ENCODE data around the gene NR2F1.

The NR2F1 gene

DNA sequence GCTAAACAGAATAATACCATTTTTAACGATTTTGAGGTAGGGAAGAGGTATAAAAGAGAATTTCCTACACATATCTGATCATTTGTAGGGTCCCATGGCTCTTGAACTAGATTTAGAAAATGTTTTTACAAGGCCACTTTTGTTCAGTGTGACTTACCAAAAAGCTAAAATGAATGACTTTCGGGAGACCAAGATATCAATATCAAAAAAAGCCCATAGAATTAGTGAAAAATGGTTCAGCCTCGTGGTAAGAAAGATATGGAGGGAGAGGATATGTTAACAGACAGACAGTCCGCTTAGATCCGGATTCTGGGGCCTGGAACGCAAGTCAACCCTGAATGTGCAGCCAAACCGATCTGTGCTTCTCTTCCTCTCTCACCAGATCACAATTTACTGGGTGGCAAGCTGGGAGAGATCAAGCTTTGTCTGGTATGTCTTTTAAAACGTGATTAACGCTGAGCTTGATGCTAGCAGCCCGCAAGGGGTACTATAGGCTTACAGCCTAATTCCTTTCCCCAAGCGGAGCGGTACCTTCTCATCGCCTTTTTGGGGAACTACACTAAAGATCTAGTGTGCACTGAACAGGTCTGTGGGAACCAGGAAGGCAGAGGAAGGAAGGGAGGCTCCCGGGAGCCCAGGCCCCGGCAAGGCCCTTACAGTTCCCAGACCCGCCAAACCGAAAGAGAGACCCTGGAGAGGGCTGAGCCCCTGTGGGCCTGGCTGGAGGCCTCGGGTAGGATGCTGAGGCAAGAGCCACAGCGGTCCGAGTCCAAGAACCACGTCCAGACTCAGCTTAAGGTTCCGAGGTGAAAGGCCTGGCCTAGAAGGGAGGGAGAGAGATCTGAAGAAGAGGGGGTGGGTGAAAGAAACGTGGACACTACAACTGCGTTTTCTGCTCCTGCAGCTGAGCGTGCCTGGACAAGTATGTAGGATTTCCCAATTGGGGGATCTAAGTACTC lies 4.9 kb upstream of the NR2F1 start:
- DNase-seq (ENCODE audit: low spot score) = no peak

DNA sequence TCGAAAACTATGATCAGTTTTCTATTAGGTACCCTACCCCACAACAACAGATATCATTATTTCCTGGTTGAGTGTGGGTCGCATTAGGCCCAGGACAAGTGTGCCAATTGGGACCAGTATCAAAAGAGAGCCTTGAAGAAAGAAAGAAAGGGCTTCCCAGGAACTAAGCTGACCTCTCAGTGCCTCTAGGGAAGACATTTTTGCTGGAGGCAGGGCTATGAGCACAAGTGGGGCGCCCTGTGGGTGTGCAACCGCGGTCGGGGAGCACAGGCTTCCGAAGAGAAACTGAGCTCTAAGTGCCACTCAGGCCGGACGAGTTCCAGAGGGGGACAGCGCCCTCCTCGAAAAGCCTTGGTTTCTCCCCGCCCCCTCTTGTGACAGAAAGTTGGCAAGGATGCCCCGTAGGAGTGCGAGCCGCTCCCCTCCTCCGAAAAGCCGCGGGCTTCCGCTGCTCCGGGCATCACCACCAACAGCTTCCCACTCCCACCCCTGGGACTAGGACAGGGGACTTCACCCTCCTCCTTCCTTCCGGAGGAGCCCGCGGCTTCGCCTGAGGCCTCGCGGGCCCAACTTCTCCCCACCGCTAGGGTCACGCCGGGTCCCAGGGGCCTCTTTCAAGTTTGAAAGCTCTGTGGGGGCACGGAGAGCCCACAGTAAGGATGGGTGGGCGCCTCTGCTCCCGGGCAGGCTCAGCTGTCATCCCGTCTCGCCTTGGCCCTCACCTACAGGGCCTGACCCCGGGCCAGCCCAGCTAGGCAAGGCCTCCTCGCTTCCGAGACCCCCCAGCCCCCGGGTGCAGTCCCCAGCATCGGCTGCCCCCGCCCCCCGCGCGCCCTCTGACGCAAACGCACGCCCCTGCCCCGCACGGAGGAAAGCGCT lies 4.0 kb upstream of the NR2F1 start:
- DNase-seq (ENCODE audit: low spot score) = no peak

DNA sequence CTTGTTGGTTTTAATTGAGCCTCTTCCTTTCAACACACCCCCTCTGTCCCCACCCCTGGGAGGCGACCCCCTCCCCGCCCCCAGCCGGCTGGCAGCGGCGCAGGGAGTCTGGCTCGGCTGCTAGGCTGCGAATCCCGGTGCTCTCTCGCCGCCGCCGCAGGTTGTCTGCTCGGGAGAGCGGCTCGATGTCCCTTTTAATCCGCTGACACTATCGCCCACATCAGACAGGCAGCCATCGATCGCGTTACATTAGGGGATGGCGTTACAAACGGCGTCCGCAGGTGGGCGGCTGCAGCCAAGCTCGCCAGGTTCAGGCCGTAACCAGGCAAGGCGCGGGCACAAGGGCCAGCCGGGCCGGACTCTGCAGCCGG lies 3.3 kb upstream of the NR2F1 start:
- no peak for DNase-seq (ENCODE audit: low spot score)

DNA sequence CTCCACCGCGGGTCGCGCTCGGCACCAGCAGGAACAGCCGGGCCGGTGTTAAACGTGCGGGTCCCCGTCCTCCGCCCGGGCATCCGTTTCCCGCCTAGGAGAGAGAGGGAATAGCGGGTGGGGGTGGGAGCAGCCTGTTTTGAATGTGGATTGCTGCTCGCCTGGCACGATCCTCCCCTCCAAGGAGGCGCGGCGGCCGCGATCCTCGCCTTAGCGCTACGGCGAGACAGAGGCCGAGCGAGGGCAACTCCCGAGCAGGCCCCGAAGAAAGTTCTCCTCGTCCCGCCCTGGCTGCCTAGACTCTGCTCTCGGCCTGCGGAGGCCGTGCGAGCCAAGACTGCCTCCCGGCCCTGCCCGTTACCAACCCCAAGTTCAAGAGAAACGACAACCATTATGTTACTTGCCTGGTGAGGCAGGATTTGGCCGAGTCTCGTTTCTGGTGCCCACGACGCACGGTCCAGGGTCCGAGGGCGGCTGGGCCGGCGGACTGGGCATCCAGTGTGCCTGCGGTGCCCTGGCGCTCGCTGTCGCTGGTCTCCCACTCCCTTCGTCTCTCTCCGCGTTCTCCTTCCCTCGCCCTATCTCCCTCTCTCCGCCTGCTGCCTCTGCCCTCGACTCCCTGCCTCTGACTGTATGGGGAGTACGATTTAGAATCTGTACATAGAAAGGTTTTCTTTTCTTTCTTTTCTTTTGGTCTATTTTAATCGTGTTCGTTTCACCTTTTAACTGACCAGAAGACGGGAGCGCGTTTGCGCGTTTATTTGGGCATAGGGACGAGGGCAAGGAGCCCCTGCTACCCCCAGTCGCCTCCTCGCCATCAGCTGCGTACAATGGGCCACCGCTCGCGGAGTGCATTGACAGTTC lies 2.7 kb upstream of the NR2F1 start:
- no peak for DNase-seq (ENCODE audit: low spot score)

DNA sequence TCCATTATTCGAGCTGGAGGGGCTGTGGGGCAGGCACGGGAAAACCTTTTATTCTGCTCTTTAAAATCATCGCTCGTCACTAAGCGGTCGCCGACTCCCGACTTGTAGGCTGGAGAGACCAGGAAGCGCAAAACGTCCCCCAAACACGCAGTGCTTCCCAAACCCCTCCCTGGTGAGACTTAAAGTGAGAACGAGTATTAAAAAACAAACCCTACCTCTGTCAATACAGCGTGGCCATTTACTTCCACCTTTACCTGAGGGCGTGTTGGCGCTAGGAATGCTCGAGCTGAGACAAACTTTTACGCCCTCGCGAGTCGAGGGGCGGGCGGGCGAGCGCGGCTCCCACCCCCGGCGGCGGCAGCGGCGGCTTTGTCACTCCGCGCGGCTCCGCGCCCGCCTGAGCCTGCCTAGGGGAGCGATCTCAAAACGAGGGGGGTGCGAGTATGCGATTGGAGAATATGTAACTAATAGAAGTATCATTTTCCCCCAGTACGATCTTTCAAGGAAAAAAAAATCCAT lies 2.0 kb upstream of the NR2F1 start, which contains the start of gene NR2F1-AS1:
Gene NR2F1-AS1 (minus strand): TSS at position 293 of the 519 bp plus-strand sequence.
- DNase-seq (ENCODE audit: low spot score) = no peak

DNA sequence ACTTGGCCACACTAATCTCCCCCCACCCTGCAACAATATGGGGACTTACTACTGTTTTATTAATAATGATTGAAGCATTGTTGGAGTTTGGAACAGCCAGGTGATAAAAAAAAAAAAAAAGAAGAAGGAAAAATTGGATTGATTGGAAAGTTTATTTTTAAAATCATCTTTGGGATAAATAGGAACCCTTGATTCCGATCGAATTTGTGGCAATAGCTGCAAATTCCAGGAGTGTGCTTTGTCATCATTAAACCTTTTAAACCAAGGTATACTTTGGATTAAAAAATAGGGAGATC lies 907 bp upstream of the NR2F1 start:
- no peak for DNase-seq (ENCODE audit: low spot score)

DNA sequence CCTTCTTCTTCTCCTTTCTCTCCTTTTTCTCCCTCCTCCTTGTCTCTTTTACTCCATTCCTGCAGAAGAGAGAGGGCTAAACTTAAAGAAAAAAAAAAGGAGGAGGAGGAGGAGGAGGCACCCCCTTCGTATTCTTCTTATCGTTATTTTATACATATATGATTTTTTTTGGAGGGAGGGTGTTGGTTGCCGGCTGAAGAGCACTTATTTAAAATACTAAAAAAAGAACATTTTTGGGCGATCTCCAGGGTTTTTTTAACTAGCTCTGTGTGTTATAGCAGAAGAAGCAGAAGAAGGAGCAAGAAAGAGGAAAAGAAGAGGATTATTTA lies 381 bp downstream of the NR2F1 start:
- no peak for DNase-seq (ENCODE audit: low spot score)

DNA sequence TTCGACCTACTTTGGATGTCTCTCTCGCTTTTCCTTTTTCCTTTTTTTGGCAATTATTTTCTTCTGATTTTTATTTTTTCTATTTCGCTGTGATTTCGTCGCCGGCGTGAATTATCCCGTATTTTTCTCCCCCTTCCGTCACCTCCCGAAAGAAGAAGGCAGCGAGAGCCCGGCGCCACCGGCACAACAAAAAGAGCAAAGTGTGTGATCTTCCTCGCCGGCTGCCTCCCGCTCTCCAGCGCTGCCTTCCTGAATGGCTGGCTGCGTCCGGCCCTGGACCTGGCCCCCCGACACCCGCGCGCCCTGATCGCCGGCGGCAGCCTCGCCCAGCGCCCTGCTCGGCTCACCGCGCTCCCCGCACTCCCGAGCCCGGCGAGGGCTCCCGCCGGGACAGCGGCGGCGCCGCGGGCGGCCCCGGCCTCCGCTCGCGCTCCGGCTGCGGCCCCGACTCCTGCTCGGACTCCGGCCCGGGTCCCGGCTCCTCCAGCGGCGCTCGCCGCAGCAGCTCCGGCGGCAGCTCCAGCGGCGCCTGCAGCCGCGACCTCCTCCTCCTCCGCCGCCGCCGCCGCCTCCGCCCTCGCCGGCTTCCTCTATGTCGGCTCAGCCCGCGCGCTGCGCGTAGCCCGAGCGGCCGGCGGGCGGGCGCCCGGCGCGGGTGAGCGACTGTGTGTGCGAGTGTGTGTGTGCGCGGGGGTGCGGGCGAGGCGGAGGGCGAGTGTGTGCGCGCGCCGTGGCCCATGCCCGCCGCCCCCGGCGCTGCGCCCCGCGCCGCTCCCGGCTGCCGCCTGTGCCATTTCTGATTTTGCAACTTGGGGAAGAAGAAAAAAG lies 960 bp downstream of the NR2F1 start:
- DNase-seq (ENCODE audit: low spot score) = no peak

DNA sequence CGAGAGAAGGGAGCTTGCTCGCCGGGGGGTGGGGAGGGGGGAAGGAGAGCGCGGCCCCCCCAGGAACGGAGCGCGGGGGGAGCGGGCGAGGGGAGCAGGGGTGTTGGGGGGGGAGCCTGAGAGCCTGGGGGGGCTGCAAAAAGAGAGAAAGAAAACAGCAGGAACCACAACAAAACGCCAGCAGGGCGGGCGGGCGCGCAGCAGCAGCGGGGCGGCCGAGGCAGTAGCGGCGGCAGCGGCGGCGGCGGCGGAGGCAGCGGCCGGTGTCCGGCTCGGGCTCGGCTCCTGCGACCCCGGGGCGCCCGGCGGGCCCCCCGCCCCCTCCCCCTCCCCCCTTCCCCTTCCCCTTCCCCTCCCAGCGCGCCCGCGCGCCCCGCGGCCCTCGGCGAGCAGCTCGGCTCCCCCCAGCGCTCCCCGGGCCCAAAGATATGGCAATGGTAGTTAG lies 1.6 kb downstream of the NR2F1 start:
- no peak for DNase-seq (ENCODE audit: low spot score)

DNA sequence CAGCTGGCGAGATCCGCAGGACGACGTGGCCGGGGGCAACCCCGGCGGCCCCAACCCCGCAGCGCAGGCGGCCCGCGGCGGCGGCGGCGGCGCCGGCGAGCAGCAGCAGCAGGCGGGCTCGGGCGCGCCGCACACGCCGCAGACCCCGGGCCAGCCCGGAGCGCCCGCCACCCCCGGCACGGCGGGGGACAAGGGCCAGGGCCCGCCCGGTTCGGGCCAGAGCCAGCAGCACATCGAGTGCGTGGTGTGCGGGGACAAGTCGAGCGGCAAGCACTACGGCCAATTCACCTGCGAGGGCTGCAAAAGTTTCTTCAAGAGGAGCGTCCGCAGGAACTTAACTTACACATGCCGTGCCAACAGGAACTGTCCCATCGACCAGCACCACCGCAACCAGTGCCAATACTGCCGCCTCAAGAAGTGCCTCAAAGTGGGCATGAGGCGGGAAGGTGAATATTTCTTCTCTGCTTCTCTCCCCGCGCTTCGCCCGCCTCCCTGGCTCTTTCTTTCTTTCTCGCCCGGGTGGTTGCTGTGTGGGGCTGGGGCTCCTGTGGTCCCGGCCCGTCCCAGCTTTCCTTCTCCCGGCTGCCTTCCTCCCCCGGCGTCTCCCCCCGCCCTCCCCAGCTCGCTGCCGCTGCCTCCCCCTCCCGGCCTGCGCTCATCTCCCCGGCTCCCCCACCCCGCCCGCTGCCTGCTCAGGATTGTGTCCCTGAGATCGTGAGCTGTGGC lies 2.2 kb downstream of the NR2F1 start:
- no peak for DNase-seq (ENCODE audit: low spot score)

DNA sequence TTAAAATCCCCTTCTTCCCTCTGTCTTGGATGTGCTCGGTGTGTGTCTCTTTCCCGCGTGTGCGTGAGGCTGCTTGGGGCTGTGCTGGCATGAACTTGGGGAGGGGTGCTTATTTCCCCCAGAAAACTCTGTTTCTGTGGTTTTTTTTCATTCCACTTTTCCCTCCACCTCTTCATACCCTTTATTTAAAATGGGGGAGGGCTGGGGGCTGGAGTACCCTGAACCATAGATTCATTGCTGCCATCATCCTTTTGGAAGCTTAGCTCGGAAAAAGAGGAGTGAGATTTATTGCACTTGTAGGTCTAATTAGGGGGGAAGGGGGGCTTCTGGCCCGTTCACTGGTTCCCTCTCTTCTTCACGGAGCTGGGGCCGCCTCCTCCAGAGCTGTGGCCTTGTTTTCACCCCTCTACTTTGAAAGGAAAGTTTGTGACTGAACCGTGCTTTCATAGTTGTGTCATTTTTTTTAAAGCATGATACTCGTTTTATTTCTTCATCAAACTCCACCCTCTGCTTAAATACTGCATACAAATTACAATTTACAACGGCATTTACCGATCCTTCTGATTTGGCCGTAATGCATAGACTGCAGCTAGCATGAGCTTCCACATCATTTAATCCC lies 2.9 kb downstream of the NR2F1 start:
- no peak for DNase-seq (ENCODE audit: low spot score)

DNA sequence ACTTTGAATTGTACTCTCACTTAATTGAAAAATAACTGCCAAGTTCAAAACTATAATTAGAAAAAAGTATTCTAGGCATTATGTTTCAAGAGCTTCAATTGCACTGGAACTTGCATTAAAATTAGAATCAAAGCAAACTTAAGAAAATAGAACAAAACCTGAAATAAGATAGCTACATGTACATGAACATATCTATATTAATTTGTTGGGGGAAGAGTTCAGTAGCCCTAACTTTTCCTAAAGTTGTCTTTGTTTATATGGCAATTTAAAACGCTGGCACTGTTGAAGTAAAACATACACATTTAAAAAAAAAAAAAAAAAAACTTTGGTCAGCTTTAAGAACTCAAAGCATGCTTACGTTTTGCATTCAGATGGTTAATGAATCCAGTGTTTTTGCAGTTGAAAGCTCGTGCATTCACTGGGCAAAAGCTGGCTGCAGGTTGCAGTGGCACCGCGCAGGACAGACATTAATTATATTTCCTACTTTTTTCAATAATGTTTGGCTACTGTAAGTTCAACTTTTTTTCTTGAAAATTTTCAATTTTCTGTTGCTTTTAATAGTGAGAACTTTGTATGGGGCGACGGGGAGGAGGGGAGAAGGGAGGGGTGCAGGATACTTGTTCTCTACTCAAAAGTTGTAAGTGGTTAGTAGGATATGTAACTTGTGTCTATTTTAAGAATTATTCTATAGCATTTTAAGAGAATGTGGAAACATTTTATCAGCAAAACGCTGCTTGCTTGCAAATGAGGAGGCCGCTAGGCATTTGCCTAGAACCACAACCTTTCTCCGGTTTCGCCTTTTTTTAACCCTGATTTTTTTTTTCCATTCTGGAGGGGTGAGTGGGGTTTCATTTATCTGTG lies 3.9 kb downstream of the NR2F1 start:
- DNase-seq (ENCODE audit: low spot score) = no peak

DNA sequence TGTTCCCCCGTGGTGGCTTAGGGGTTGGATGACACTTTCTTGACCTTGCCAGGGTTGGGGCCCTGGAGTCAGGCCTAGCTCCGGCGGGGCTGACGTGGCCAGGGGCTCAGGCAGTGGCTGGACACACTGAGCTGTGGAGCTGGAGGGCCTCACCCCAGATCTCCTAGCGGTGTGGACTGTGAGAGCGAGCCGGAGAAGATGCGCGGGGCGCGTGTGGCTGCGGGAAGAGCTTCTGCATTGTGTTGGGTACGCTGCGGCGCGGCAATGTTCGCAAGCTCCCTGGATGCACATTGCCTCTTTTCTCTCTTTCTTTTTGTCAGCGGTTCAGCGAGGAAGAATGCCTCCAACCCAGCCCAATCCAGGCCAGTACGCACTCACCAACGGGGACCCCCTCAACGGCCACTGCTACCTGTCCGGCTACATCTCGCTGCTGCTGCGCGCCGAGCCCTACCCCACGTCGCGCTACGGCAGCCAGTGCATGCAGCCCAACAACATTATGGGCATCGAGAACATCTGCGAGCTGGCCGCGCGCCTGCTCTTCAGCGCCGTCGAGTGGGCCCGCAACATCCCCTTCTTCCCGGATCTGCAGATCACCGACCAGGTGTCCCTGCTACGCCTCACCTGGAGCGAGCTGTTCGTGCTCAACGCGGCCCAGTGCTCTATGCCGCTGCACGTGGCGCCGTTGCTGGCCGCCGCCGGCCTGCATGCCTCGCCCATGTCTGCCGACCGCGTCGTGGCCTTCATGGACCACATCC lies 4.8 kb downstream of the NR2F1 start:
- no peak for DNase-seq (ENCODE audit: low spot score)

DNA sequence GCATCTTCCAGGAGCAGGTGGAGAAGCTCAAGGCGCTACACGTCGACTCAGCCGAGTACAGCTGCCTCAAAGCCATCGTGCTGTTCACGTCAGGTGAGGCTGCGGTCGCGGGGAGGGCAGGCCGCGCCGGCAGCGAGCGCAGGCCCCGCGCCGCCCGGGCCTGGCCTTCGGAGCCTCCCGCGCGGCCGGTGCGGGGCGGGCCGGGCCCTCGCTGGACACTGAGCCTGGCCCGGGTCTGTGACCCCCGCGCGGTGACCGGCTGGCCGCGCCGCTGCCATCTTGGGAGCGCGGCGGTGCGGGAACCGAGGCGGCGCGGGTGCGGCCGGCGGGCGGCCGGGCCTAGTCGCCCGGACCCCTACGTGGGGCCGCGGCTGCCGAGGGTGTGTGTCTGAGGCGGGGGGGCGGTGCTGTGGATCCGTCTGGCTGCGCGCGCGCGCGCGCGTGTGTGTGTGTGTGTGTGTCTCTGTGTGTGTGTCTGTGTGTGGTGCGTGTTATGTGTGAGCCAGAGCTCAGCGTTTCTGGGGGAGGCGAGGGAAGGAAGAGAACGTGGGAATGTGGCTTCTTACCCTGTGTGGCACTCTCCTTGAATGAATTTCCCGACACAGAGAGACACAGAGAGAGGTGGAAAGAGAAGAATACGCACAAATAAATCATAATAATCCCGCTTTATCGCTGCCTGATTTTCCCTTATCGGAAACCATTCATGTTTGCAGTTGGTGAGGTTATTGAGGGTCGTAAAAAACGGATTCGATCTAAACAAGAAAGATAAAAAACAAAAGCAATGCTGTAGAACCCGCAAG lies 5.5 kb downstream of the NR2F1 start:
- no peak for DNase-seq (ENCODE audit: low spot score)

DNA sequence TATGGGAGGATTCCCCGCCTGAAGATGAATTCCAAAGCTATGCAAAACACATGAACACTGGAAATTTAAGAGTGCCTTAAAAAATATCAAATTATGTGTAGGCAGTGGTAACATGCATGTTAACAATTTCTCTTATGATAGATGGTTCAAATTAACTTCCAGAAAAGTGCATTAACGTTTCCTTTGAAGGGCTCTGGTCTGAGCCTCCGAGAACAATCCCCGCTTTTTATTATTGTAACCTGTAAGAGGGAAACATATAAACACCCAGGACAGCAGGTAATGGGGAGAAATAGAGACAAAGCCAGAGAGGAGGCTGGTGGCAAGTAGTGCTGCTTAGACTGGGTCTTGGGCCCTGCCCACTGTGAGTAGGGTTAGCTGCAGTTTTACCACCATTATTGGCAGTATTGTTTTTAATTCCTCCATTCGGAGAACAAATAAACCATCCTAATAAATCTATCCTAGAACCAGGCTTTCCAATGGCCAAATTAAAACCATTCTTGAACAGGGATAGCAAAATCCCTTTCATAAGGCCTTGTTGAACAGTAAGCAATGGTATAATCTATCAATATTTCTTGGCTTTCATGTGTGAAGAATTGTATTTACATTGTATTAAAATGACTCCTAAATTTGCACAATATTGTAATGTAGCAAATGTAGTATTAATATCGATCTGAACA lies 6.3 kb downstream of the NR2F1 start:
- no peak for DNase-seq (ENCODE audit: low spot score)

DNA sequence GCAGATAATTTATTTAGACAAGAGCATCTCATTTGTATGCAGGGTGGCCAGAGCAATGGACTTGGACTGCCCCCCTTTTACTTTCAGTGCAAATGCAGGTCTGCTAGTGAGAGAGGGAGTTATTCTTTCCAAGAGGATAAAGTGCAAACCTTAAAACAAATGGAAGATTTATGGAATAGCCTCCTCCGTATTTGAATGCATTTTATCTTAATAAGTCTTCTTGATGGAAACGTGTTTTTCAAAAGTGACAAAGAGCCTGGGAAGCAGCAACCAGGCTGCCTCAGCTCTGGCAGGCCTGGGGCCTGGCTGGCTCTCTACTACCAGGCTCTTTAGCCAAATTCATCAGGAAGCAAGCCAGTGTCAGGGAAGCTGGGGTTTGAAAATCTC lies 6.8 kb downstream of the NR2F1 start:
- no peak for DNase-seq (ENCODE audit: low spot score)

DNA sequence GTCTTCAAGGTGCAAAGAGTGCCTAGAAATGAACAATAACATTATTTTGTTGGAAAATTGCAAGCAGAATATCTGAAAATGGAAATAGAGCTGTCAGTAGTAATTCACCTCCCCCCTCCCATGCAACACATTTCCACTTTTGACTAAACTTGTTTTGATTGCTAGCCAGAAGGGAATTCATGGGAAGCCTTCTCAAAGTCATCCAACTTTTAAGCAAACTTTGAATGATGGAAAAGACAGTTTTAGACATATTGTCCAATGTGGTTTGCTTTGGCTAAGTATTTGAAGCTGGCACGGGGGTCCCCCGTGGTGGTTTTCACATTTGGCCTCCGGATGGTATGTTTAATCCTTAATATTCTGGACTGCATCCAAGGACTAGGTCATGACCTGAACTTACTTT lies 7.5 kb downstream of the NR2F1 start:
- no peak for DNase-seq (ENCODE audit: low spot score)
